A673 (cell line): ENCODE data around the gene EHD4. TPM values are rescaled to one million over a fixed set of nuclear protein-coding genes. Genes with fewer than 3 reads are reported as not detected.

Experiments
- BruUV-seq: library from RNA; stranded (reverse); fragments of 400-500 nt; replicated peaks from 2 replicates; lab custom pipeline; 2021; lab: Mats Ljungman, UMichigan
- CTCF ChIA-PET: fragments of 300-600 bp; sonication (Branson Sonifier 250); formaldehyde crosslinking; loops from one replicate; lab custom pipeline; 2022; ENCODE audit warnings: antibody characterized with exemption; lab: Charles Lee
- POLR2A ChIA-PET: fragments of 300-600 bp; sonication (Branson Sonifier 250); formaldehyde crosslinking; loops from one replicate; lab custom pipeline; 2022; ENCODE audit warnings: antibody characterized with exemption; ENCODE audit not compliant: low non-redundant PET; lab: Charles Lee
- DNase-seq: peaks from one replicate; pipeline ENCODE4 v3.0.0-alpha.2; 2015; ENCODE audit warnings: low spot score
- H3K27ac ChIP-seq: fragments of 200-600 bp; sonication (generic); 2 replicates; pipeline ENCODE4 v1.5.1; 2016; ENCODE audit warnings: mixed run types, low read depth, mild to moderate bottlenecking, mixed read lengths, antibody characterized with exemption, low read length; ENCODE audit not compliant: poor library complexity, severe bottlenecking
- H3K27me3 ChIP-seq: fragments of 200-600 bp; sonication (generic); replicated peaks from 2 replicates; pipeline ENCODE4 v1.6.1; 2017; ENCODE audit warnings: mixed run types, low read depth, mild to moderate bottlenecking, mixed read lengths, antibody characterized with exemption, low read length; ENCODE audit not compliant: insufficient read depth, poor library complexity
- H3K36me3 ChIP-seq: fragments of 200-600 bp; sonication (generic); 2 replicates; pipeline ENCODE4 v1.6.1; 2016; ENCODE audit warnings: mixed run types, mild to moderate bottlenecking, mixed read lengths, antibody characterized with exemption, low read length; ENCODE audit not compliant: insufficient read depth, poor library complexity, severe bottlenecking
- H3K4me1 ChIP-seq: fragments of 200-600 bp; sonication (generic); 2 replicates; pipeline ENCODE4 v1.6.1; 2017; ENCODE audit warnings: mixed run types, mild to moderate bottlenecking, mixed read lengths, antibody characterized with exemption, low read length; ENCODE audit not compliant: insufficient read depth, poor library complexity, severe bottlenecking
- H3K4me3 ChIP-seq: fragments of 200-600 bp; sonication (generic); 2 replicates; pipeline ENCODE4 v1.5.1; 2016; ENCODE audit warnings: low read depth, mixed run types, mild to moderate bottlenecking, mixed read lengths, low read length; ENCODE audit not compliant: poor library complexity, severe bottlenecking
- H3K9me3 ChIP-seq: fragments of 200-600 bp; sonication (generic); 2 replicates; pipeline ENCODE4 v1.6.1; 2016; ENCODE audit warnings: mixed run types, low read depth, mild to moderate bottlenecking, mixed read lengths, antibody characterized with exemption, low read length; ENCODE audit not compliant: poor library complexity, severe bottlenecking
- CTCF ChIP-seq: fragments of 300-800, 200-600 bp; sonication (generic); conservative IDR thresholded peaks from 2 replicates; pipeline ENCODE4 v1.5.1; 2017; ENCODE audit warnings: low read depth, mild to moderate bottlenecking, antibody characterized with exemption, low read length, moderate library complexity, mixed read lengths
- EZH2 ChIP-seq: fragments of 200-600 bp; sonication (generic); IDR thresholded peaks from 2 replicates; pipeline ENCODE4 v1.6.1; 2017; ENCODE audit warnings: borderline replicate concordance, low read depth, mild to moderate bottlenecking, mixed read lengths, antibody characterized with exemption, low read length; ENCODE audit not compliant: poor library complexity, severe bottlenecking
- intact Hi-C: fragments of 100-400 bp; cut with micrococcal nuclease; formaldehyde crosslinking; loops from one replicate; pipeline ENCODE4 v1.10.0; 2022; ENCODE audit not compliant: unreplicated experiment
- total RNA-seq: library from RNA; stranded (reverse); gene quantifications from 2 replicates; pipeline ENCODE4 v1.2.3, GENCODE V29; 2021

The EHD4 gene
- total RNA-seq, 1 experiment from 2014 or later = 29.4 TPM

GRCh38 chr15:42010434-42010833, 38.1 kb upstream of the EHD4 start:
- TF ChIP-seq EZH2 (no peak), CTCF (no peak)
- Histone ChIP-seq H3K9me3 (no peaks in the 10 kb centered on the region), H3K4me1 (no peaks in the 10 kb centered on the region), H3K27me3 (no peaks in the 10 kb centered on the region), H3K27ac (no peak overlapping the region), H3K36me3 (no peaks in the 10 kb centered on the region), H3K4me3 (no peak overlapping the region)
- POLR2A ChIA-PET = no interaction called here
- no TSS peak for BruUV-seq
- CTCF ChIA-PET = no interaction called here
- no peak for DNase-seq
- intact Hi-C loops = no loop called here

GRCh38 chr15:42009474-42009873, 37.1 kb upstream of the EHD4 start:
- H3K27ac ChIP-seq = no peak overlapping the region
- H3K9me3 ChIP-seq = no peaks in the 10 kb centered on the region
- no peaks in the 10 kb centered on the region for H3K4me1 ChIP-seq
- POLR2A ChIA-PET = no interaction called here
- no peak overlapping the region for H3K4me3 ChIP-seq
- CTCF ChIA-PET = no interaction called here
- no peaks in the 10 kb centered on the region for H3K27me3 ChIP-seq
- no peak for TF ChIP-seq EZH2
- no peak for TF ChIP-seq CTCF
- no peaks in the 10 kb centered on the region for H3K36me3 ChIP-seq
- no peak for DNase-seq
- no TSS peak for BruUV-seq
- intact Hi-C loops = no loop called here

- no TSS peak for BruUV-seq
- H3K27ac ChIP-seq = no peak overlapping the region
- CTCF ChIA-PET = no interaction called here
These were observed 36.7 kb upstream of the EHD4 start for GRCh38 chr15:42009022-42009421.

More at GRCh38 chr15:42009022-42009421, 36.7 kb upstream of the EHD4 start:
- DNase-seq = no peak
- intact Hi-C loops = no loop called here
- no peak for TF ChIP-seq EZH2
- TF ChIP-seq CTCF = no peak
- Histone ChIP-seq H3K4me3 (no peak overlapping the region), H3K36me3 (no peaks in the 10 kb centered on the region), H3K4me1 (no peaks in the 10 kb centered on the region), H3K27me3 (no peaks in the 10 kb centered on the region), H3K9me3 (no peaks in the 10 kb centered on the region)
- POLR2A ChIA-PET = no interaction called here
